ENCODE results near the gene ISOC2.

ISOC2 gene

GRCh38 chr19:55485439-55486011 is 24.1 kb upstream of the ISOC2 start:
- H4K20me1 ChIP-seq (ENCODE audit: insufficient read depth, low read length, poor library complexity, severe bottlenecking), result peaks cover 2% of the 10 kb centered on the region
- no peaks in the 10 kb centered on the region for H3K9me2 ChIP-seq (replicated peaks; ENCODE audit: low read depth, low read length)
- no peaks in the 10 kb centered on the region for H3K79me2 ChIP-seq (ENCODE audit: insufficient read depth, low read length)
- peak overlapping the region; percentile 93 for H3K4me2 ChIP-seq (ENCODE audit: low read depth, low read length, poor library complexity, severe bottlenecking)
- peak overlapping the region; percentile 77 for H3K9ac ChIP-seq (ENCODE audit: low read depth, low read length, poor library complexity, severe bottlenecking)
- H3K27me3 ChIP-seq (ENCODE audit: insufficient read depth, low read length, poor library complexity, severe bottlenecking), result no peaks in the 10 kb centered on the region
- no peaks in the 10 kb centered on the region for H3K36me3 ChIP-seq (ENCODE audit: insufficient read depth, low read length)
- peaks cover 19% of the 10 kb centered on the region for H3K4me1 ChIP-seq (ENCODE audit: insufficient read depth, low read length, poor library complexity, severe bottlenecking)
- H3F3A ChIP-seq (ENCODE audit: low read depth), result no peaks in the 10 kb centered on the region
- H3K9me3 ChIP-seq (ENCODE audit: insufficient read depth, low read depth, low read length), result no peaks in the 10 kb centered on the region
- peak overlapping the region; percentile 80 for H3K4me3 ChIP-seq (ENCODE audit: low read length, poor library complexity, severe bottlenecking)
- TF ChIP-seq CTCF (conservative IDR thresholded peaks at IDR 0.05; ENCODE audit: low read length) (no peak), EZH2phosphoT487 (IDR thresholded peaks at IDR 0.05; ENCODE audit: borderline replicate concordance) (no peak)
- peak overlapping the region; percentile 89 for H2AFZ ChIP-seq (ENCODE audit: low read length)

GRCh38 chr19:55484593-55485438 is 23.4 kb upstream of the ISOC2 start, which contains the start of gene NAT14:
Gene NAT14, plus strand, starts transcription at chr19:55485188. Its CDS starts 521 bp downstream, at chr19:55485709.
- Histone ChIP-seq H3F3A (ENCODE audit: low read depth) (no peaks in the 10 kb centered on the region), H3K27me3 (ENCODE audit: insufficient read depth, low read length, poor library complexity, severe bottlenecking) (no peaks in the 10 kb centered on the region), H3K4me1 (ENCODE audit: insufficient read depth, low read length, poor library complexity, severe bottlenecking) (peaks cover 19% of the 10 kb centered on the region), H3K9ac (ENCODE audit: low read depth, low read length, poor library complexity, severe bottlenecking) (peak within 1 kb of the TSS; percentile 77), H4K20me1 (ENCODE audit: insufficient read depth, low read length, poor library complexity, severe bottlenecking) (peaks cover 2% of the 10 kb centered on the region), H2AFZ (ENCODE audit: low read length) (peak within 1 kb of the TSS; percentile 89), H3K4me2 (ENCODE audit: low read depth, low read length, poor library complexity, severe bottlenecking) (peak within 1 kb of the TSS; percentile 93), H3K9me3 (ENCODE audit: insufficient read depth, low read depth, low read length) (no peaks in the 10 kb centered on the region), H3K9me2 (replicated peaks; ENCODE audit: low read depth, low read length) (no peaks in the 10 kb centered on the region), H3K36me3 (ENCODE audit: insufficient read depth, low read length) (no peaks in the 10 kb centered on the region), H3K79me2 (ENCODE audit: insufficient read depth, low read length) (no peaks in the 10 kb centered on the region), H3K4me3 (ENCODE audit: low read length, poor library complexity, severe bottlenecking) (peak within 1 kb of the TSS; percentile 80)
- no peak for TF ChIP-seq EZH2phosphoT487 (IDR thresholded peaks at IDR 0.05; ENCODE audit: borderline replicate concordance)
- no peak for TF ChIP-seq CTCF (conservative IDR thresholded peaks at IDR 0.05; ENCODE audit: low read length)

- Histone ChIP-seq H2AFZ (ENCODE audit: low read length) (no peak overlapping the region), H3K27me3 (ENCODE audit: insufficient read depth, low read length, poor library complexity, severe bottlenecking) (no peaks in the 10 kb centered on the region), H3K4me3 (ENCODE audit: low read length, poor library complexity, severe bottlenecking) (peak overlapping the region; percentile 80), H3K9me3 (ENCODE audit: insufficient read depth, low read depth, low read length) (no peaks in the 10 kb centered on the region), H3K9ac (ENCODE audit: low read depth, low read length, poor library complexity, severe bottlenecking) (peak overlapping the region; percentile 77), H3K79me2 (ENCODE audit: insufficient read depth, low read length) (peaks cover 4% of the 10 kb centered on the region; the same call in 1 of the 2 replicates), H3K9me2 (replicated peaks; ENCODE audit: low read depth, low read length) (no peaks in the 10 kb centered on the region), H3K4me2 (ENCODE audit: low read depth, low read length, poor library complexity, severe bottlenecking) (peak overlapping the region; percentile 93), H3F3A (ENCODE audit: low read depth) (no peaks in the 10 kb centered on the region), H3K36me3 (ENCODE audit: insufficient read depth, low read length) (no peaks in the 10 kb centered on the region), H4K20me1 (ENCODE audit: insufficient read depth, low read length, poor library complexity, severe bottlenecking) (peaks cover 4% of the 10 kb centered on the region), H3K4me1 (ENCODE audit: insufficient read depth, low read length, poor library complexity, severe bottlenecking) (peaks cover 19% of the 10 kb centered on the region)
- no peak for TF ChIP-seq CTCF (conservative IDR thresholded peaks at IDR 0.05; ENCODE audit: low read length)
- no peak for TF ChIP-seq EZH2phosphoT487 (IDR thresholded peaks at IDR 0.05; ENCODE audit: borderline replicate concordance)
These were observed 22.5 kb upstream of the ISOC2 start for GRCh38 chr19:55483706-55484592.
